Measurements from ENCODE around the gene PPP2R5B. TPM values are rescaled to one million over a fixed set of nuclear protein-coding genes. Genes with fewer than 3 reads are reported as not detected.

The PPP2R5B gene
- 1 to 10 TPM; 3.3 to 4.6 TPM for total RNA-seq

- H3K27ac Mint-ChIP-seq, result peak within 1 kb of the TSS; percentile 93
- intact Hi-C loops (cut with micrococcal nuclease), result loop anchor here (1.0 to 2.0 kb wide), 5 partner anchors 46 to 145 kb away; partner anchors contain the start of gene SF1
- CTCF ChIA-PET, result interaction anchor here (1.6 kb wide), 1 partner anchor 76 kb away, joined by 4 read pairs; no protein-coding TSS in a partner anchor
Measured at GRCh38 chr11:64923944-64924909, at the start of gene PPP2R5B. Gene PPP2R5B, plus strand, starts transcription at chr11:64924689. Its CDS starts 1,046 bp downstream, at chr11:64925735.

GRCh38 chr11:64875369-64876228 lies 48.9 kb upstream of the PPP2R5B start:
- Mint-ChIP-seq H3K4me1 (ENCODE audit: low read depth) (peaks cover 69% of the 10 kb centered on the region), H3K4me3 (peak overlapping the region; percentile 93), H3K36me3 (ENCODE audit: low read depth) (peaks cover 53% of the 10 kb centered on the region), H3K9me3 (no peaks in the 10 kb centered on the region), H3K27me3 (ENCODE audit: low read depth) (no peaks in the 10 kb centered on the region), H3K27ac (peak overlapping the region; percentile 82)
- CTCF ChIA-PET, result interaction anchor here (1.2 to 30.8 kb wide), 4 partner anchors 12 to 21 kb away, joined by 3 to 992 read pairs (median 8); partner anchors contain the start of gene CDC42BPG
- DNase-seq, result no peak
- intact Hi-C loops (cut with micrococcal nuclease), result loop anchor here (5.0 kb wide), 1 partner anchor 633 kb away; the partner anchor contains the start of gene FKBP2

More at GRCh38 chr11:64923944-64924909, at the start of gene PPP2R5B:
- H3K4me1 Mint-ChIP-seq (ENCODE audit: low read depth), result peaks cover 19% of the 10 kb centered on the region
- no peaks in the 10 kb centered on the region for H3K36me3 Mint-ChIP-seq (ENCODE audit: low read depth)
- no peaks in the 10 kb centered on the region for H3K9me3 Mint-ChIP-seq
- H3K4me3 Mint-ChIP-seq, result peak within 1 kb of the TSS; percentile 87
- no peaks in the 10 kb centered on the region for H3K27me3 Mint-ChIP-seq (ENCODE audit: low read depth)
- peak; percentile 92 for DNase-seq

- Mint-ChIP-seq H3K4me1 (ENCODE audit: low read depth) (peaks cover 69% of the 10 kb centered on the region), H3K9me3 (no peaks in the 10 kb centered on the region), H3K36me3 (ENCODE audit: low read depth) (peaks cover 50% of the 10 kb centered on the region), H3K27me3 (ENCODE audit: low read depth) (no peaks in the 10 kb centered on the region), H3K27ac (peak overlapping the region; percentile 82), H3K4me3 (peak overlapping the region; percentile 93)
- CTCF ChIA-PET, result interaction anchor here (1.2 to 30.8 kb wide), 3 partner anchors 14 to 22 kb away, joined by 3 to 992 read pairs (median 9); partner anchors contain the start of gene CDC42BPG
- intact Hi-C loops (cut with micrococcal nuclease), result loop anchor here (5.0 kb wide), 1 partner anchor 634 kb away; the partner anchor contains the start of gene FKBP2
- DNase-seq, result peak; percentile 74
Measured at GRCh38 chr11:64876229-64876750, 48.2 kb upstream of the PPP2R5B start.

GRCh38 chr11:64876835-64877341 lies 47.6 kb upstream of the PPP2R5B start:
- DNase-seq, result no peak
- CTCF ChIA-PET, result interaction anchor here (1.2 to 30.8 kb wide), 3 partner anchors 11 to 22 kb away, joined by 3 to 992 read pairs (median 5); partner anchors contain the start of gene CDC42BPG
- Mint-ChIP-seq H3K4me1 (ENCODE audit: low read depth) (peaks cover 69% of the 10 kb centered on the region), H3K27ac (peak overlapping the region; percentile 82), H3K36me3 (ENCODE audit: low read depth) (peaks cover 45% of the 10 kb centered on the region), H3K9me3 (no peaks in the 10 kb centered on the region), H3K27me3 (ENCODE audit: low read depth) (no peaks in the 10 kb centered on the region), H3K4me3 (peak overlapping the region; percentile 93)
- intact Hi-C loops (cut with micrococcal nuclease), result loop anchor here (5.0 kb wide), 1 partner anchor 635 kb away; the partner anchor contains the start of gene FKBP2

- H3K36me3 Mint-ChIP-seq (ENCODE audit: low read depth), result peaks cover 42% of the 10 kb centered on the region
- no peaks in the 10 kb centered on the region for H3K9me3 Mint-ChIP-seq
- CTCF ChIA-PET, result interaction anchor here (0.5 to 30.8 kb wide), 5 partner anchors 10 to 401 kb away, joined by 3 to 992 read pairs (median 4); partner anchors contain the start of gene CDC42BPG
- DNase-seq, result no peak
- intact Hi-C loops (cut with micrococcal nuclease), result loop anchor here (1.0 to 5.0 kb wide), 7 partner anchors 11 to 635 kb away; partner anchors contain the start of genes ATG2A, FKBP2 and SF1
- H3K27ac Mint-ChIP-seq, result peak overlapping the region; percentile 82
- no peaks in the 10 kb centered on the region for H3K27me3 Mint-ChIP-seq (ENCODE audit: low read depth)
- peaks cover 65% of the 10 kb centered on the region for H3K4me1 Mint-ChIP-seq (ENCODE audit: low read depth)
- peak overlapping the region; percentile 93 for H3K4me3 Mint-ChIP-seq
Measured at GRCh38 chr11:64877390-64878222, 46.9 kb upstream of the PPP2R5B start.

GRCh38 chr11:64878223-64878493 lies 46.3 kb upstream of the PPP2R5B start:
- CTCF ChIA-PET, result interaction anchor here (0.5 to 30.8 kb wide), 4 partner anchors 9 to 401 kb away, joined by 3 to 992 read pairs (median 4); partner anchors contain the start of gene CDC42BPG
- no peaks in the 10 kb centered on the region for H3K9me3 Mint-ChIP-seq
- peak overlapping the region; percentile 82 for H3K27ac Mint-ChIP-seq
- peak overlapping the region; percentile 93 for H3K4me3 Mint-ChIP-seq
- no peak for DNase-seq
- peaks cover 37% of the 10 kb centered on the region for H3K36me3 Mint-ChIP-seq (ENCODE audit: low read depth)
- peaks cover 60% of the 10 kb centered on the region for H3K4me1 Mint-ChIP-seq (ENCODE audit: low read depth)
- H3K27me3 Mint-ChIP-seq (ENCODE audit: low read depth), result no peaks in the 10 kb centered on the region
- intact Hi-C loops (cut with micrococcal nuclease), result loop anchor here (1.0 to 5.0 kb wide), 7 partner anchors 10 to 636 kb away; partner anchors contain the start of genes ATG2A, FKBP2 and SF1

- Mint-ChIP-seq H3K4me3 (peak within 1 kb of the TSS; percentile 93), H3K4me1 (ENCODE audit: low read depth) (peaks cover 58% of the 10 kb centered on the region), H3K27me3 (ENCODE audit: low read depth) (no peaks in the 10 kb centered on the region), H3K36me3 (ENCODE audit: low read depth) (peaks cover 34% of the 10 kb centered on the region), H3K9me3 (no peaks in the 10 kb centered on the region), H3K27ac (peak within 1 kb of the TSS; percentile 96)
- peak; percentile 100 for DNase-seq
- CTCF ChIA-PET, result interaction anchor here (0.5 to 30.8 kb wide), 4 partner anchors 9 to 400 kb away, joined by 3 to 992 read pairs (median 4); partner anchors contain the start of gene CDC42BPG
- intact Hi-C loops (cut with micrococcal nuclease), result loop anchor here (1.0 to 5.0 kb wide), 7 partner anchors 10 to 636 kb away; partner anchors contain the start of genes ATG2A, FKBP2 and SF1
Measured at GRCh38 chr11:64878494-64879243, 45.8 kb upstream of the PPP2R5B start, which contains the start of gene EHD1. Gene EHD1, minus strand, starts transcription at chr11:64878621. Its CDS starts 157 bp downstream, at chr11:64878464.

GRCh38 chr11:64879244-64879900 lies 45.1 kb upstream of the PPP2R5B start:
- H3K4me3 Mint-ChIP-seq, result peak overlapping the region; percentile 93
- H3K27ac Mint-ChIP-seq, result peak overlapping the region; percentile 96
- no peaks in the 10 kb centered on the region for H3K9me3 Mint-ChIP-seq
- intact Hi-C loops (cut with micrococcal nuclease), result loop anchor here (2.0 to 5.0 kb wide), 2 partner anchors 37 to 637 kb away; partner anchors contain the start of genes ATG2A and FKBP2
- peaks cover 31% of the 10 kb centered on the region for H3K36me3 Mint-ChIP-seq (ENCODE audit: low read depth)
- DNase-seq, result no peak
- H3K4me1 Mint-ChIP-seq (ENCODE audit: low read depth), result peaks cover 53% of the 10 kb centered on the region
- no peaks in the 10 kb centered on the region for H3K27me3 Mint-ChIP-seq (ENCODE audit: low read depth)
- CTCF ChIA-PET, result interaction anchor here (0.6 to 30.8 kb wide), 2 partner anchors 25 to 133 kb away, joined by 4 to 992 read pairs; partner anchors contain the start of gene CDC42BPG

GRCh38 chr11:64880240-64881001 lies 44.1 kb upstream of the PPP2R5B start:
- peaks cover 21% of the 10 kb centered on the region for H3K36me3 Mint-ChIP-seq (ENCODE audit: low read depth)
- peak overlapping the region; percentile 96 for H3K27ac Mint-ChIP-seq
- H3K9me3 Mint-ChIP-seq, result no peaks in the 10 kb centered on the region
- intact Hi-C loops (cut with micrococcal nuclease), result no loop called here
- DNase-seq, result peak; percentile 54
- no peaks in the 10 kb centered on the region for H3K27me3 Mint-ChIP-seq (ENCODE audit: low read depth)
- H3K4me3 Mint-ChIP-seq, result peak overlapping the region; percentile 93
- peaks cover 51% of the 10 kb centered on the region for H3K4me1 Mint-ChIP-seq (ENCODE audit: low read depth)
- CTCF ChIA-PET, result interaction anchor here (0.7 to 30.8 kb wide), 2 partner anchors 26 to 54 kb away, joined by 4 to 992 read pairs; partner anchors contain the start of gene CDC42BPG

Measured in activated naive CD4-positive, alpha-beta T cell treated with anti-CD3 and anti-CD28 coated beads for 36 hours (primary cell).